Daoy (cell line): ENCODE results near the gene MRPS33. TPM values are rescaled to one million over a fixed set of nuclear protein-coding genes. Genes with fewer than 3 reads are reported as not detected.

ENCODE experiments used
- total RNA-seq: library from RNA; depleted of rRNA; stranded (reverse); fragments of >200 nt; shearing (Covaris generic); gene quantifications from 2 replicates; pipeline ENCODE4 v1.2.3, GENCODE V29; 2014; rRNA removed

MRPS33 gene
- total RNA-seq, 1 experiment from 2014 or later = 49.5 TPM

Other genes with a start within 250 kb of the MRPS33 start
- 5.1 and 13.7 TPM in 2 replicates for gene BRAF, start 90.0 kb downstream of the MRPS33 start, total RNA-seq
- gene TMEM178B, start 59.1 kb upstream of the MRPS33 start, total RNA-seq = 1.2 and 1.3 TPM in 2 replicates